ENCODE data around the gene THSD7B.

THSD7B gene

GRCh38 chr2:137535897-137536296 lies 770.6 kb downstream of the THSD7B start:
- no peak overlapping the region for H3K27ac ChIP-seq (ENCODE audit: low read depth, low read length, poor library complexity, severe bottlenecking)
- no peaks in the 10 kb centered on the region for H3K4me1 ChIP-seq (ENCODE audit: insufficient read depth, low read length, severe bottlenecking)
- no peak for TF ChIP-seq CTCF (IDR thresholded peaks at IDR 0.05; ENCODE audit: low read length)
- no peaks in the 10 kb centered on the region for H3K9me3 ChIP-seq (ENCODE audit: low read length)
- H3K36me3 ChIP-seq (ENCODE audit: insufficient read depth, low read length) = no peaks in the 10 kb centered on the region
- H3K27me3 ChIP-seq (ENCODE audit: insufficient read depth, low read length) = no peaks in the 10 kb centered on the region
- H2AFZ ChIP-seq (ENCODE audit: low read length) = no peak overlapping the region
- H3K9ac ChIP-seq (ENCODE audit: low read length) = no peak overlapping the region
- H3F3A ChIP-seq (ENCODE audit: insufficient read depth, low read length) = no peaks in the 10 kb centered on the region
- H3K4me3 ChIP-seq (ENCODE audit: low read depth, low read length, poor library complexity, severe bottlenecking) = no peak overlapping the region
- no peaks in the 10 kb centered on the region for H3K9me2 ChIP-seq (ENCODE audit: low read depth, low read length)
- no peaks in the 10 kb centered on the region for H3K79me2 ChIP-seq (ENCODE audit: insufficient read depth, low read length)
- no peaks in the 10 kb centered on the region for H4K20me1 ChIP-seq (ENCODE audit: insufficient read depth, low read length)
- no peak overlapping the region for H3K4me2 ChIP-seq (ENCODE audit: low read length)

- Histone ChIP-seq H3K9me2 (ENCODE audit: low read depth, low read length) (no peaks in the 10 kb centered on the region), H3K9ac (ENCODE audit: low read length) (no peak overlapping the region), H3K4me2 (ENCODE audit: low read length) (no peak overlapping the region)
These were observed 774.0 kb downstream of the THSD7B start for GRCh38 chr2:137539336-137539735.

DNA sequence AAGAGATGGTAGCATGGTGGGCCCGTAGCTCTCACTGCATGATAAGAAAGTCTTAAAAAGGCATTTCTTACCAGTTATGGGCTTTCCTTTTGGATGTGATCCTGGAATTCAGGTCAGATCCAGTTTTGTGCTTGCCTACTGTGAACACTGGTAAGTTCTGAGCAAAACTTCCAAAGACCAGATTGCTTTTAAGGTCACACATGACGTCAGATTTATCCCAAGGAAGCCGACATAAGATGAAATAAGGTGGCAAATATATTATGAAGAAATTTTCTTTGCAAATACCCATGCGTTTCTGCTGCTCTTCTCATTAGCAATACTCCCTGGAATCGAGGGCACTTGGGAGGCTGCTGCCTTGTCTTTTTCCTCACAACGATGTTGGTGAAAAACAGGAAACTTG lies 782.5 kb downstream of the THSD7B start:
- H3K4me1 ChIP-seq (ENCODE audit: insufficient read depth, low read length, severe bottlenecking) = no peaks in the 10 kb centered on the region
- H3K4me3 ChIP-seq (ENCODE audit: low read depth, low read length, poor library complexity, severe bottlenecking) = no peak overlapping the region
- no peaks in the 10 kb centered on the region for H3K36me3 ChIP-seq (ENCODE audit: insufficient read depth, low read length)
- H4K20me1 ChIP-seq (ENCODE audit: insufficient read depth, low read length) = no peaks in the 10 kb centered on the region
- no peak overlapping the region for H3K9ac ChIP-seq (ENCODE audit: low read length)
- no peaks in the 10 kb centered on the region for H3K27me3 ChIP-seq (ENCODE audit: insufficient read depth, low read length)
- TF ChIP-seq CTCF (IDR thresholded peaks at IDR 0.05; ENCODE audit: low read length) = no peak
- TF ChIP-seq EZH2 (IDR thresholded peaks at IDR 0.05; ENCODE audit: borderline replicate concordance, low read length) = no peak
- no peak overlapping the region for H3K27ac ChIP-seq (ENCODE audit: low read depth, low read length, poor library complexity, severe bottlenecking)
- H3K79me2 ChIP-seq (ENCODE audit: insufficient read depth, low read length) = no peaks in the 10 kb centered on the region
- no peaks in the 10 kb centered on the region for H3F3A ChIP-seq (ENCODE audit: insufficient read depth, low read length)
- H3K9me3 ChIP-seq (ENCODE audit: low read length) = no peaks in the 10 kb centered on the region
- H3K9me2 ChIP-seq (ENCODE audit: low read depth, low read length) = no peaks in the 10 kb centered on the region
- no peak overlapping the region for H2AFZ ChIP-seq (ENCODE audit: low read length)
- no peak overlapping the region for H3K4me2 ChIP-seq (ENCODE audit: low read length)

More at GRCh38 chr2:137539336-137539735, 774.0 kb downstream of the THSD7B start:
- TF ChIP-seq EZH2 (IDR thresholded peaks at IDR 0.05; ENCODE audit: borderline replicate concordance, low read length) (no peak), CTCF (IDR thresholded peaks at IDR 0.05; ENCODE audit: low read length) (no peak)
- no peaks in the 10 kb centered on the region for H4K20me1 ChIP-seq (ENCODE audit: insufficient read depth, low read length)
- no peak overlapping the region for H3K4me3 ChIP-seq (ENCODE audit: low read depth, low read length, poor library complexity, severe bottlenecking)
- H3K4me1 ChIP-seq (ENCODE audit: insufficient read depth, low read length, severe bottlenecking) = no peaks in the 10 kb centered on the region
- no peaks in the 10 kb centered on the region for H3K9me3 ChIP-seq (ENCODE audit: low read length)
- H3K27ac ChIP-seq (ENCODE audit: low read depth, low read length, poor library complexity, severe bottlenecking) = no peak overlapping the region
- no peaks in the 10 kb centered on the region for H3K79me2 ChIP-seq (ENCODE audit: insufficient read depth, low read length)
- H3K27me3 ChIP-seq (ENCODE audit: insufficient read depth, low read length) = no peaks in the 10 kb centered on the region
- no peak overlapping the region for H2AFZ ChIP-seq (ENCODE audit: low read length)
- H3K36me3 ChIP-seq (ENCODE audit: insufficient read depth, low read length) = no peaks in the 10 kb centered on the region
- no peaks in the 10 kb centered on the region for H3F3A ChIP-seq (ENCODE audit: insufficient read depth, low read length)
